Esophagus muscularis mucosa (tissue), 4 donors: ENCODE measurements around the gene VASH2.

Experiments used
- CTCF ChIP-seq, 3 experiments: fragments of 200-600 bp in 2 of 3; fragments of 450-650 bp in 1 of 3; sonication (generic) in 2 of 3; IDR thresholded peaks; one replicate each; pipeline ENCODE4 v1.5.1; 2017 to 2019; ENCODE audit warnings: antibody characterized with exemption in 3 of 3, mild to moderate bottlenecking in 2 of 3, moderate library complexity in 1 of 3
- EP300 ChIP-seq: sonication (generic); formaldehyde crosslinking; IDR thresholded peaks from one replicate; pipeline ENCODE4 v1.6.1; 2017; ENCODE audit warnings: antibody characterized with exemption
- POLR2A ChIP-seq: fragments of 450-650 bp; IDR thresholded peaks from one replicate; pipeline ENCODE4 v1.6.1; 2017; ENCODE audit warnings: antibody characterized with exemption, moderate library complexity, mild to moderate bottlenecking, low read depth

DNA sequence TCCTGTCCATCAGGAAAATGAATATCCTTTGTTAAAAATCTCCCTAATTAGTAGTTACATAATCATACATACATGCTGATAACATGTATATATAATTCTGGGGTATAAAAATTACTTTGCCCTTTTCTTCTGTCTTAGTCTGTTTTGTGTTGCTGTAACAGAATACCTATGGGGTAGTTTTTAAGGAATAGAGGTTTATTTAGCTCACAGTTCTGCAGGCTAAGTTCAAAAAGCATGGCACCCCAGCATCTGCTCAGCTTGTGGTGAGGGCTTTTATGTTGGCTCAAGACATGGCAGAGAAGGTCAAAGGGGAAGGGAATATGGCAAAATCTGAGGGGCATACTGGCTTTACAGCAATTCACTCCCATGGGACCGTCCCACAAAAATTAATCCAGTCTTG, 84.4 kb downstream of the VASH2 start:
- TF ChIP-seq POLR2A = no peak
- TF ChIP-seq EP300 = no peak
- no peak for TF ChIP-seq CTCF (IDR thresholded peaks at IDR 0.05)
